ENCODE data around the gene THAP12. TPM values are rescaled to one million over a fixed set of nuclear protein-coding genes. Genes with fewer than 3 reads are reported as not detected.

The THAP12 gene
- total RNA-seq, 1 experiment from 2014 or later, result 42.5 TPM

- Histone ChIP-seq H3K23me2 (ENCODE audit: insufficient read length, low read depth, low read length, poor library complexity, severe bottlenecking) (no peaks in the 10 kb centered on the region), H3T11ph (ENCODE audit: low read length) (no peak overlapping the region), H3K14ac (ENCODE audit: insufficient read depth, low read length) (no peak overlapping the region), H2BK20ac (ENCODE audit: low read depth, low read length, poor library complexity, severe bottlenecking) (no peak overlapping the region), H3K23ac (ENCODE audit: insufficient read length, low read depth, low read length) (no peak overlapping the region), H2AK5ac (ENCODE audit: insufficient read length, low read length) (no peak overlapping the region), H3K79me1 (ENCODE audit: insufficient read depth, low read depth, low read length, poor library complexity, severe bottlenecking) (no peaks in the 10 kb centered on the region), H3K56ac (ENCODE audit: insufficient read length, low read depth, low read length) (no peak overlapping the region), H4K8ac (replicated peaks; ENCODE audit: insufficient read length, low read depth, low read length) (no peak overlapping the region), H3K4me1 (ENCODE audit: insufficient read depth, low read length) (no peaks in the 10 kb centered on the region), H3K27ac (ENCODE audit: insufficient read length, low read depth, low read length) (no peak overlapping the region), H3K27me3 (ENCODE audit: insufficient read depth, low read length) (no peaks in the 10 kb centered on the region), H4K91ac (ENCODE audit: insufficient read length, low read depth, low read length) (no peak overlapping the region), H2AFZ (ENCODE audit: low read length) (no peak overlapping the region), H3K4me2 (ENCODE audit: insufficient read depth, insufficient read length, low read length) (no peak overlapping the region), H4K5ac (ENCODE audit: insufficient read length, low read depth, low read length) (no peak overlapping the region), H4K20me1 (ENCODE audit: control insufficient read depth, insufficient read depth, insufficient read length) (no peaks in the 10 kb centered on the region), H2BK5ac (ENCODE audit: insufficient read length, low read length) (no peak overlapping the region), H3K9me3 (ENCODE audit: control insufficient read depth, low read depth, low read length) (no peaks in the 10 kb centered on the region), H3K9ac (ENCODE audit: extremely low read depth, insufficient read length, low read length) (no peak overlapping the region), H2BK120ac (ENCODE audit: low read depth, low read length, poor library complexity, severe bottlenecking) (no peak overlapping the region), H3K18ac (ENCODE audit: insufficient read length, low read depth, low read length) (no peak overlapping the region), H2BK12ac (ENCODE audit: insufficient read length, low read depth, low read length) (no peak overlapping the region), H3K4ac (ENCODE audit: low read depth, low read length) (no peak overlapping the region), H2BK15ac (ENCODE audit: low read depth, low read length) (no peak overlapping the region), H3K79me2 (ENCODE audit: insufficient read depth, low read length) (no peaks in the 10 kb centered on the region)
- Mint-ChIP-seq H3K27ac (no peak overlapping the region), H3K36me3 (ENCODE audit: insufficient read depth in 1 of 3, low read depth in 3 of 3) (no peaks in the 10 kb centered on the region; a peak in 1 of 7 replicates), H3K9me3 (no peaks in the 10 kb centered on the region), H3K27me3 (ENCODE audit: low read depth) (no peaks in the 10 kb centered on the region), H3K4me1 (no peaks in the 10 kb centered on the region), H3K4me3 (no peak overlapping the region)
- no peak for DNase-seq
- no CpG with 5 or more reads among the region's 3 CpGs for WGBS (ENCODE audit: extremely low coverage, insufficient read length, low lambda C conversion rate)
- TF ChIP-seq CTCF (conservative IDR thresholded peaks at IDR 0.05), result no peak
Measured at GRCh38 chr11:76397383-76397782, 16.5 kb upstream of the THAP12 start.
